ACHN (cell line): Measurements from ENCODE around the gene RAI2.
A peak's percentile ranks its signal among the peaks of the same experiment; 100 is the strongest.

ENCODE experiments used
- DNase-seq: peaks from one replicate; pipeline ENCODE4 v3.0.0-alpha.2; 2015
- in situ Hi-C: cut with HindIII; loops from 2 replicates; pipeline ENCODE4 v1.10.0; 2017; ENCODE audit warnings: low sequenced_read_pairs, low pct_ligation_motif_present, low pct_unique_long_range_greater_than_20kb

Gene RAI2

GRCh38 chrX:17833954-17834353, 27.1 kb downstream of the RAI2 start:
- in situ Hi-C loops = no loop called here
- DNase-seq = no peak

GRCh38 chrX:17831255-17831654, 29.8 kb downstream of the RAI2 start:
- no peak for DNase-seq
- in situ Hi-C loops = no loop called here

GRCh38 chrX:17830211-17830610, 30.9 kb downstream of the RAI2 start:
- DNase-seq = no peak
- in situ Hi-C loops = no loop called here

GRCh38 chrX:17829566-17829965, 31.5 kb downstream of the RAI2 start:
- DNase-seq = no peak
- in situ Hi-C loops = no loop called here

DNA sequence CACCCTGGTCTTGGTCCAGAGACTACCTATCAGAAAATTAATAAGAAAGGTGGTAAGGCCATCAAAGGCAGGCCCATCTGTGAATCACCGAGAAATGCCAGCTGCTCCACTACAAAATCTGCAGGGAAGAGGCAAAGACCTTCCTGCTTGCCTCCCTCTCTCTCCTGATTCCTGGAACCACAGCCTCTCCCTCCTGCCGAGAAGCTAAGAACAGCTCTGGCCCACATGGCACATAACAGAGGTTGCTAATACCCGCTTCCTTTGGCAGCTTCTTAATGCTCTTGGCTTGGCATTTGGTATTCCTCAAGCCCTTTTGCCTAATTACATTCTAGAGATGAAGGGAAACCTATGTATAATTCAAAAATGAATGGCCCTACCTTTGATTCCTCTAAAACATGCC, 32.9 kb downstream of the RAI2 start:
- DNase-seq = no peak
- in situ Hi-C loops = no loop called here

DNA sequence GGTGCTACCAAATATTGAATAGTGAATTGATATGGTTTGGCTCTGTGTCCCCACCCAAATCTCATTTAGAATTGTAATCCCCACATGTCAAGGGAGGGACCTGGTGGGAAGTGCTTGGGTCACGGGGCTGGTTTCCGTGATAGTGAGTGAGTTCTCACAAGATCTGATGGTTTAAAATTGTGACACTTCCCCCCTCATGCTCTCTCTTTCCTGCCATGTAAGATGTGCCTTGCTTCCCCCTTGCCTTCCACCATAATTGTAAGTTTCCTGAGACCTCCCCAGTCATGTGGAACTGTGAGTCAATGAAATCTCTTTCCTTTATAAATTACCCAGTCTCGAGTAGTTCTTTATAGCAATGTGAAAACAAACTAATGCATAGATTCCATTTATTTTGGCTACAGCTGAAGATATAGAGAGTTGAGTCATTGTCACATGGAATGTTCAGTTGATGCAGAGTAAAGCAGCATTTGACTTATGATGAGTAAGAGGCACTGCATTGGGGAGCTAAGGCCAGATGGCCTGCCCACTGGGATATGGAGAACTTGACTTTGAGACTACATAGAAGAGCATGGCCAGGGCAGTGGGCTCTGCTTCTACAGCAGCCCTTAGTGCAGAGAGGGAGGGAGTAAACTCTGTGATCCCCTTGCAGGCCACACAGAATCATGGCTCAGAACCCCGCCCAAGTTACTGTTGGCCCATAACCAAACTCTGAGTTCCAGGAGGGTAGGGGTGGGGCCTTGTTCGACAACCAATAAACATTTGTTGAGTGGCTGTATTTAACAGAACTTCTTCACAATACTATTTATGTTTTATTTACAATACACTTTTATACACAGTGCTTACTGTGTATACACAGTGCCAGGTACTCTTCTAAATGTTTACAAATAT, 34.2 kb downstream of the RAI2 start:
- DNase-seq = no peak
- in situ Hi-C loops = no loop called here

DNA sequence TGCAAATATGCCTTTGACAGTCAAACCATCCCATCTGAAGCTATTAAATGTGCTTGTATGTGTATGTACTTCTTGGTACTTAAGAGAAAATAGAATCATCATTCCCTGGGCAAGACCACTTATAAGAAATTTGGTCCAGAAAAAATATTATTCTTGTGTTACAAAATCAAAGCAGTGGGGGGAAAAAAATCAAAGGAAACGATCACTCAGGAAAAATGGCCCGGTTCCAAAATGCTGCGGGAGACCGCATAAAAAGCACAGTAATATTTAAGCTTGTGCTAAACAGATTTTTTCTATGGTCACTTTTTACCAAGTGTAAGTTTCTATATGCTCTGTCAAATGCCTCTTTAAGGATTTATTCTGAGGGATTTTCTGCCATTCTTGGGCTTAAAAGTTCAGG, 36.1 kb downstream of the RAI2 start:
- no peak for DNase-seq
- in situ Hi-C loops = no loop called here

GRCh38 chrX:17822351-17822750, 38.7 kb downstream of the RAI2 start:
- in situ Hi-C loops = no loop called here
- no peak for DNase-seq

- in situ Hi-C loops = no loop called here
- DNase-seq = no peak
Measured at GRCh38 chrX:17820100-17820499, 41.0 kb downstream of the RAI2 start.

GRCh38 chrX:17818726-17819125, 42.4 kb downstream of the RAI2 start:
- in situ Hi-C loops = no loop called here

DNA sequence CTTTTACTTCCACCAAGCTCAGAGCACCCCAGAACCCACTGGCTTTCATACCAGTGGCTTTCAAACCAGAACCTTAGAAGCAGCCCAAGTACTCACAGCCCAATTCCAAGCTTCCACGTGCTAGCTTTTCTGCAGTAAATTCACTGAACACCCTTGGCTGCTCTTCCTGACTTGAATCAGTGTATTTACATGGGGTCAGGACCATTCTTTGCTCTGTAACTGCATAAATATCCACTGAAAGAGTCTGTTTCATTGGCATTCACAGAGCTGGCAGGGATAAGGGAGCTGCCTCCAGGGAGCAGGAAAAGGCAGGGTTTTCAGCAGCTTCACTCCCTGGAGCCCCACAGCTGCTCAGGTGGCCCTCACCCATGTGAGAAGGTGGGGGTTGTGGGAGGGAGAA, 43.8 kb downstream of the RAI2 start:
- in situ Hi-C loops = no loop called here
- no peak for DNase-seq

More at GRCh38 chrX:17818726-17819125, 42.4 kb downstream of the RAI2 start:
- DNase-seq = no peak

DNA sequence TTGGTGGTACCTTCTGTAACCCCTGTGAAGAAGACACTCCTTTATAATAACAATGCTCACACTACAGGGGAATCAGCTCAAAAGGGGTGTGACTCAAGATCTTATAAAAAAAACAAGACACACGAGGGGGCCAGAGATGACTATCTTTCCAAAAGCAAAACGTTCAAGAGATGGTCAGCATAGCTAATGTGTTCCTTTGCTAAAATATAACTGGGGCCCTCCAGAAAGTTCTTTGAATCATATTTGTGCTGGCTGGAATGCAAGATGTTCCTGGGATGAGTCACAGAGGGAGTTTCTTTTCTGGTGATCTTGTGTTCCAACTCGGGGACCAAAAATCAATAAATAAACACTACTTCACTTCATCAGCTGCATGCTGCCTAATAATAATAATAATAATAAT, 46.5 kb downstream of the RAI2 start:
- peak; percentile 18 for DNase-seq
- in situ Hi-C loops = no loop called here

GRCh38 chrX:17814059-17814458, 47.0 kb downstream of the RAI2 start:
- no peak for DNase-seq
- in situ Hi-C loops = no loop called here

DNA sequence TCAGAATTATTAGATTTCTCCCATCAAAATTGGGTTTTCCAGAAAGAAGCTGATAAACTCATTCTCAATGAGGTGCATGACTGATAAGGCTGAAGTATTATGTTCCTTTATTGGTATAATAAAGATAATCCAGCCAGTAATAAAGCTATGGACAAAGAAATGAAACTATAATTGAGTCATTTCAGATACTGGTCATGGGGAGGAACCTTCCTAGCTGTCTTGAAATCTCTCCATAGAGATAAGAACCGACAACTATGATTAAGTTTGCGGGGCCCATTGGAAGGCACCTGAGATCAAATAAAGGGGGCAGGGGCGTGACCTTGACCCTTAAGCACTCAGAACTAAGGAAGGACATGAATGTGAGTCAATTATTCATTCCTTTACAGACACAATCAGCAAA, 47.8 kb downstream of the RAI2 start:
- in situ Hi-C loops = no loop called here
- no peak for DNase-seq

- DNase-seq = peak; percentile 4
- in situ Hi-C loops = no loop called here
Measured at GRCh38 chrX:17812763-17813162, 48.3 kb downstream of the RAI2 start.

- in situ Hi-C loops = no loop called here
- DNase-seq = no peak
Measured at GRCh38 chrX:17809984-17810383, 51.1 kb downstream of the RAI2 start.

GRCh38 chrX:17809273-17809672, 51.8 kb downstream of the RAI2 start:
- DNase-seq = no peak

DNA sequence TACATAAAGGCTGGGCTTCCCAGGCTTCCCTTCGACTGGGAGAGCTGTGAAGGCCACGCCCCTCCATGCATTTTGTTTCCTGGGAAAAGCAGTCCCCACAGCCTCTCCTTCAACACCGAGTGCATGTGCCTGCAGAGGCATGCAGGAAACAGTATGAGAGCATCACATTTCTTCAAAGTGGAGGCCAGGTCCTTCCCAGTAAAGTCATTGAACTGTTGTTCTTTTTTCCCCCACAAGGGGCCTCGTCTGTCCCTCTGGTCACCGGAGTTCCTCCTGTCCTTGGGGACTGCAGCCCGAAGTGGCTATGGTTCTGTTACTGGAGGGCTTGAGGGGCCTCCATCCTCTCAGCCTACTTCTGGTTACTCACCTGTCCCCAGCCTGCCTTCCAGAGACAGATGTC, 56.0 kb downstream of the RAI2 start:
- in situ Hi-C loops = no loop called here
- DNase-seq = no peak

More at GRCh38 chrX:17809273-17809672, 51.8 kb downstream of the RAI2 start:
- in situ Hi-C loops = no loop called here

GRCh38 chrX:17803449-17803848, 57.6 kb downstream of the RAI2 start:
- DNase-seq = peak; percentile 9
- in situ Hi-C loops = no loop called here

DNA sequence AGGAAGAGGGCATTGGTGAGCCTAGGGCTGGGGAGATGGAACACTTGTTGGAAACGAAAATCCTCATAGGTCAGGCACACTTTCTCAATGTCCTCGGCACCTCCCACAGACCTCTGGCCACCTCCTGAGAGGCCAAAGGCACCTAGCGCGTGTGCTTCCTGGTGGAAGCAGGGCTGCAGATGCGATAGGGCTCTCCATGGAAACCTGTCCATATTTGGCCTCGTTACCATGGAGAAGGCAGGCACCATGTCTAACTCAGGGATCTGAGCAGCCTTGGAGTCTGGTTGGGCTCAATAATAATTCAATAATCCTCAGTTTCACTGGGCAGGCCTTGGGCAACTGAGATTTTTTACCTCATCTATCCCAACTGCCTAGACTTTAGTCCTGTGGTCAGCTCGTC, 58.3 kb downstream of the RAI2 start:
- in situ Hi-C loops = no loop called here
- no peak for DNase-seq
